GM12892 (cell line): ENCODE results near the gene ACTL6B.

Experiments
- POLR2A ChIP-seq: IDR thresholded peaks from 2 replicates; pipeline ENCODE4 v1.6.1; 2011; ENCODE audit warnings: low read depth, low read length, control low read depth
- POLR2AphosphoS5 ChIP-seq: IDR thresholded peaks from 2 replicates; pipeline ENCODE4 v1.6.1; 2011; ENCODE audit warnings: low read depth, low read length, control low read depth
- TAF1 ChIP-seq: IDR thresholded peaks from 2 replicates; pipeline ENCODE4 v1.6.1; 2011; ENCODE audit warnings: low read depth, mild to moderate bottlenecking, control low read depth, low read length, borderline replicate concordance

DNA sequence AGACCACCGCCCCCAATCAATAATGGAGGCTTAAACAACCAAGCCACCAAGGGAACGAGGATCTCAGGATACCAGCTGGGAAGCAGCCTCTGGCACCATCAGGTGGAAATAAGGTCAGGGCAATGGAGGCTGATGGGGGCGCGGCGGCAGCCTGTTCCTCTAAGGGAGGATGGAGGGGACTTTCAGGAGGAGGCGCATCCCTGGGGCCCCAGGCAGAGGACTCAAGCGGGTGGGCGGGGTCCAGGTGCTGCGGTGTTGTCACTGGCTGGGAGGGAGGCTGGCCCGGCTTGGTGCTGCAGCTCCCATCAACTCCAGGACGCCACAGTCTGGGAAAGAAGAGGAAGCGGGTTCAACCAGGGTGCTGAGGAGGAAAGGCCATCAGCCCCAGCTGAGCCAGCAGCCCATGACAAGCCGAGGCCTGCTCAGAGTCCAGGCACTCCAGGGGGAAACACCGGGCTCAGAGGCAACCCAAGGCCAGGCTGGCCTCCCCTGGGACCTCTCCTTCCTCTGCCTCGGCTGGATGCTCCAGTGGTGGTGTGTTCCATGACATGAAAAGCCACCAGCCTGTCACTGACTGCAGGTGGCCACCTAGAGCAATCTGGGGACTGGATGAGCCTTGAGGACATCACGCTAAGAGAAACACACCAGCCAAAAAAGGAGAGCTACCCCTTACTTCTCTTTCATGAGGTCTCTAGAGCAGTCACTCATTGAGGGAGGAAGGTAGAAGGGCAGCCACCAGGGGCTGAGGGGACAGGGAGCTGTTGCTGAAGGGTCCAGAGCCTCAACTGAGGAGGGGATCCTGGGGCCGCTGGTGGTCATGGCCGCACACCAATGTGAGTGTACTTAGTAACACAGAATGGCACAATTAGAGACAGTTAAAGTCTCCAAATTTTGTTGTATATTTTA lies 33.2 kb upstream of the ACTL6B start:
- TF ChIP-seq POLR2AphosphoS5 (no peak), POLR2A (no peak), TAF1 (no peak)
